ENCODE results near the gene TMEM44. TPM values are rescaled to one million over a fixed set of nuclear protein-coding genes. Genes with fewer than 3 reads are reported as not detected.

Gene TMEM44
- total RNA-seq, 1 donor from 2014 or later: 16.0 TPM

GRCh38 chr3:194647747-194648146 is 14.5 kb upstream of the TMEM44 start:
- TF ChIP-seq CTCF (conservative IDR thresholded peaks at IDR 0.05; ENCODE audit: low read depth, low read length): no peak
- H3K4me3 ChIP-seq (ENCODE audit: low read depth, low read length): no peak overlapping the region
- no peak for DNase-seq (ENCODE audit: low read depth)

- no peak for DNase-seq (ENCODE audit: low read depth)
- no peak for TF ChIP-seq CTCF (conservative IDR thresholded peaks at IDR 0.05; ENCODE audit: low read depth, low read length)
- no peak overlapping the region for H3K4me3 ChIP-seq (ENCODE audit: low read depth, low read length)
Observed at GRCh38 chr3:194642769-194643168, 9.6 kb upstream of the TMEM44 start.

GRCh38 chr3:194640829-194641228 is 7.6 kb upstream of the TMEM44 start:
- no peak overlapping the region for H3K4me3 ChIP-seq (ENCODE audit: low read depth, low read length)
- DNase-seq (ENCODE audit: low read depth): no peak
- TF ChIP-seq CTCF (conservative IDR thresholded peaks at IDR 0.05; ENCODE audit: low read depth, low read length): peak; percentile 40

- no peak overlapping the region for H3K4me3 ChIP-seq (ENCODE audit: low read depth, low read length)
- no peak for DNase-seq (ENCODE audit: low read depth)
- TF ChIP-seq CTCF (conservative IDR thresholded peaks at IDR 0.05; ENCODE audit: low read depth, low read length): no peak
Observed at GRCh38 chr3:194638991-194639605, 5.9 kb upstream of the TMEM44 start.

GRCh38 chr3:194637541-194638400 is 4.6 kb upstream of the TMEM44 start:
- no peak for TF ChIP-seq CTCF (conservative IDR thresholded peaks at IDR 0.05; ENCODE audit: low read depth, low read length)
- no peak for DNase-seq (ENCODE audit: low read depth)
- no peak overlapping the region for H3K4me3 ChIP-seq (ENCODE audit: low read depth, low read length)

GRCh38 chr3:194637066-194637465 is 3.8 kb upstream of the TMEM44 start:
- DNase-seq (ENCODE audit: low read depth): no peak
- TF ChIP-seq CTCF (conservative IDR thresholded peaks at IDR 0.05; ENCODE audit: low read depth, low read length): no peak
- no peak overlapping the region for H3K4me3 ChIP-seq (ENCODE audit: low read depth, low read length)

Measured in epithelial cell of proximal tubule (primary cell).